Measurements from ENCODE around the gene EZR.

Gene EZR

DNA sequence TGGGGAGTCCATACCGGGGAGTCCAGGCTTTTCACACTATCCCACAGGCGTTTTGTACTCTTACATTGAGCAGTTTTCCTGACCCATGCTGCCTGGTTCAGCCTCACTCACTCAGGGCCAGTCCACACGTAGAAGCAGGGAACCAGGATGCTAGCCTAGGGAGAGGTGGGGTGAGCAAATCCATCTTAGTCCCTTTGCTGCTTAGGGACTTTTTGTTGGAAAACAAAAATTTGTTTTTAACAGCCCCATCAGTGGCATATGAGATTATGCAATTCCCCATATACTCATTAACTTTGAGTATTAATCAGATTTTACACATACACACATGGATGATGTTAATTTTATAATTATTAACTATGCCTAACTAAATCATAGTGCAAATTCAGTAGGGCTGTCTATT is 84.2 kb downstream of the EZR start:
- no peak overlapping the region for H3K27ac ChIP-seq
- no peak for TF ChIP-seq ZFX (IDR thresholded peaks at IDR 0.05; ENCODE audit: borderline replicate concordance)
- TF ChIP-seq, protein P1, sequence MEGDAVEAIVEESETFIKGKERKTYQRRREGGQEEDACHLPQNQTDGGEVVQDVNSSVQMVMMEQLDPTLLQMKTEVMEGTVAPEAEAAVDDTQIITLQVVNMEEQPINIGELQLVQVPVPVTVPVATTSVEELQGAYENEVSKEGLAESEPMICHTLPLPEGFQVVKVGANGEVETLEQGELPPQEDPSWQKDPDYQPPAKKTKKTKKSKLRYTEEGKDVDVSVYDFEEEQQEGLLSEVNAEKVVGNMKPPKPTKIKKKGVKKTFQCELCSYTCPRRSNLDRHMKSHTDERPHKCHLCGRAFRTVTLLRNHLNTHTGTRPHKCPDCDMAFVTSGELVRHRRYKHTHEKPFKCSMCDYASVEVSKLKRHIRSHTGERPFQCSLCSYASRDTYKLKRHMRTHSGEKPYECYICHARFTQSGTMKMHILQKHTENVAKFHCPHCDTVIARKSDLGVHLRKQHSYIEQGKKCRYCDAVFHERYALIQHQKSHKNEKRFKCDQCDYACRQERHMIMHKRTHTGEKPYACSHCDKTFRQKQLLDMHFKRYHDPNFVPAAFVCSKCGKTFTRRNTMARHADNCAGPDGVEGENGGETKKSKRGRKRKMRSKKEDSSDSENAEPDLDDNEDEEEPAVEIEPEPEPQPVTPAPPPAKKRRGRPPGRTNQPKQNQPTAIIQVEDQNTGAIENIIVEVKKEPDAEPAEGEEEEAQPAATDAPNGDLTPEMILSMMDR (IDR thresholded peaks at IDR 0.05) = no peak

DNA sequence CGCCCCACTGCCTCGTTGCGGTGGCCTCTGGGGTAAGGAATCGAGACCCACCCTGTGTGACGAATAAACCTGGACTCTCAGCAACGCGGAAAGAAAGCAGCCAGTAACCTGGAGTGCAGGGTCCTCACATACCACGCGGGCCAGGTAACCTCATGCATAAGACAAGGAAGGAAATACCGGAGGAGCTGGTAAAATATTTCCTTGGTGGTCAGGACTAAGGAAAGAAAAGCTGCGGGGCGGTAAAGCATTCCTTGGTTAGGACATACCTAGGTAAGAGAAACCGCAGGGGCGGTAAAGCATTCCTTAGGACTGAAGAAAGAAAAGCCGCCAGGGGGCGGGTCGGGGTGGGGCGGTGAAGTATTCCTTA is 88.6 kb downstream of the EZR start:
- H3K27ac ChIP-seq = no peak overlapping the region
- no peak for TF ChIP-seq ZFX (IDR thresholded peaks at IDR 0.05; ENCODE audit: borderline replicate concordance)
- TF ChIP-seq, protein P1 (IDR thresholded peaks at IDR 0.05) = no peak

DNA sequence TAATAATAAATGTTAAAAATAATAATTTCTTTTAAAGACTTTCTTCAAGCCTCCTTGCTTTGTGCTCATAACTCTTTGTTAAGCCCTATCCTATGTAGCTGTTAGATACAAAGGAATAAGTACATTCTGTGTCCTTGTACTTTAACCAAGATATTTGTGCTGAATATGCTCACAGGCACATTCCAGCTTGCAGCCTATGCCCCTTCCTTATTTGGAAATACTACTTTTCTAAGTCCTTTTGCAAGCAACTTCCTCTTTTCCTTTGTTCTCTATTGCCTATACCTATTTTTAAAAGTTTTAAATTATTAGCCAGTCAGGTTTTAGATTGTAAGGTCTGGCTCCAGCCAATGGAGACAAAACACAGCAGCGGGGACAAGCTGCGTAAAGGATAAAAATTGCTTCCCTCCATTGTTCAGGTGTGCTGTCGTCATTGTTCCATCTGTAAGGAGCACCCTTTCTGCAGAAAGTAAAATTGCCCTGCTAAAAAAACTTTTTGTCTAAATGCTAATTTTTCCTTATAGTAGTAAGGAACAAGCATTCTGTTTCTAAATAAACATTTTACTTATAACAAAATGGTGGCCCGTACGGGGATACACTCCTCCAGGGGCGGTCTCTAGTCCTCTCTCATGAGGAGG is 89.1 kb downstream of the EZR start:
- TF ChIP-seq, protein P1 (IDR thresholded peaks at IDR 0.05) = no peak
- no peak for TF ChIP-seq ZFX (IDR thresholded peaks at IDR 0.05; ENCODE audit: borderline replicate concordance)
- H3K27ac ChIP-seq = no peak overlapping the region

DNA sequence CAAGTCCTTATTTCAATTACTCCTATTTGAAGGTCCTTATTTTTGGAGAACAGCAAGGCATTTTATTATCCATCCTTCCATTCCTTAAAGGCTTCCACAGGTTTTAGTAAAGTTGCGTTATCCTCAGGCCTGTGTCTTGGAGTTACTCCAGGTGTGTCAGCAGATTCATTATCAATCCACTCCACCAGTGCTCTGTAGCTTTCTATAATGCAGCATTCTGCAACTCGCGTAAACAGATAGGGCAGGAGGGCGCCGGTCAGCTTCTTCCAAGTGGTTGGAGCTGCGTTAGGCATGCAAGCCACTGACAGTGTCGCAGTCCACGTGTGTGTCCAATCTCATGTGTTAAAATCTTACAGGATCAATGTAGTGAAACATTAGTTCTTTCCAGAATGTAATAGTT is 93.5 kb downstream of the EZR start:
- TF ChIP-seq ZFX (IDR thresholded peaks at IDR 0.05; ENCODE audit: borderline replicate concordance) = no peak
- TF ChIP-seq, protein P1 (IDR thresholded peaks at IDR 0.05) = no peak
- H3K27ac ChIP-seq = no peak overlapping the region

DNA sequence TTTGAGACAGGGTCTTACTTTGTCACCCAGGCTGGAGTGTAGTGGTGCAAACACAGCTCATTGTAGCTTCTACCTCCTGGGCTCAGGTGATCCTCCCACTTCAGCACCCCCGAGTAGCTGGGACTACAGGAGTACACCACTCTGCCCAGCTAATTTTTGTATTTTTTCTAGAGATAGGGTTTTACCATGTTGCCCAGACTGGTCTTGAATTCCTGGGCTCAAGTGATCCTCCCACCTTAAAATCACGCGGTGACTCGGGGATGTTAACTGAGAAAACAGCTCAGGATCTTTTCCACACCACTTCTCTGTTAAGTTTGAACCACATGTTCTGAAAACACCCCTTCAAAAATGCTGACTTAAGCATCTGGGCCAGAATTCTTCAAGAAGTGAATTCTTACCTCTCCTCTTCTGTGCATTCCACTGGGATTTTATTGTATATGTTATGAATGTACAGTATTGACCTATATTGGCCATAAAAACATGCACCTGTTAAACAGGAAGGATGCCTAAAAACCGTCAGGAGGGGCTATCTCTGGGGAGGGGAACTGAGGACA is 96.9 kb downstream of the EZR start:
- TF ChIP-seq, protein P1 (IDR thresholded peaks at IDR 0.05) = no peak
- no peak for TF ChIP-seq ZFX (IDR thresholded peaks at IDR 0.05; ENCODE audit: borderline replicate concordance)
- no peak overlapping the region for H3K27ac ChIP-seq

DNA sequence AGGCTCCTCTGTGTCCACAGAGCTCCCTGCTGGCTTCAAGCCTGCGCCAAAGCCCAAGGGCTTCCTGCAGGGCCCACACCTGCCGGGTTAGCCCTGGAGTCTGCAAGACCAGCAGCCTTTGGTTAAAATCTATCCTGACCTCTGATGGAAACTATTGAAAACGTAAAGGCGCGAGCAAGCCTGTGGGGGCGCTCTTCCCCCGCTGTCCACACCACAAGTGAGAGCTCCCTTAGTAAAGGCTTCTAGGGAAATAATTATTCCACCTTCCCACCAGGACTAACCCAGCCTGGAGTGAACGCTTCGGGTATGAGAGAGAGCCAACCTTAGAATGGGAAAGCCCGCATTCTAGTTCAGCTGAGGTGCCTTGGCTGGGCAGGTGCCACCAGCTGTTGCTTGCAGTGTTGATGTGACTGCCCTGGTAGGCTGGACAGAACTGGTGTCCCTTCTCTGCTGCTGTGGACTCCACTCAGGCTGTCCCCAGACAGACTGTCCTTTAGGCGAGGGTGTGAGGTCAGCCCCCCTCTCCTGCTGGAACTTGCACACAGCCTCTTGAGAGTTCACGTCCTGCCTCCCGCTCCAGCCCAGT is 100.6 kb downstream of the EZR start:
- TF ChIP-seq, protein P1 (IDR thresholded peaks at IDR 0.05) = peak; percentile 88
- TF ChIP-seq ZFX (IDR thresholded peaks at IDR 0.05; ENCODE audit: borderline replicate concordance) = no peak
- no peak overlapping the region for H3K27ac ChIP-seq

Data from 22Rv1 (cell line).